PC-9 (cell line): ENCODE measurements around the gene RAB22A. TPM values are rescaled to one million over a fixed set of nuclear protein-coding genes. Genes with fewer than 3 reads are reported as not detected.

ENCODE experiments used
- BruUV-seq: library from RNA; stranded (reverse); fragments of 400-500 nt; replicated peaks from 2 replicates; lab custom pipeline; 2021; lab: Mats Ljungman, UMichigan
- CTCF ChIA-PET: fragments of 300-600 bp; sonication (Branson Sonifier 250); formaldehyde crosslinking; loops from one replicate; lab custom pipeline; 2022; ENCODE audit warnings: antibody characterized with exemption; lab: Charles Lee
- POLR2A ChIA-PET: fragments of 300-600 bp; sonication (Branson Sonifier 250); formaldehyde crosslinking; loops from one replicate; lab custom pipeline; 2022; ENCODE audit warnings: antibody characterized with exemption; ENCODE audit not compliant: unreplicated experiment; lab: Charles Lee
- DNase-seq, 2 experiments: peaks; one replicate each; pipeline versions ENCODE4 v3.0.0 to v3.0.0-alpha.2; 2015 to 2022; ENCODE audit warnings: mixed read lengths in 1 of 2
- H2AFZ ChIP-seq: fragments of 200-600 bp; sonication (generic); 2 replicates; pipeline ENCODE4 v1.8.1; 2017; ENCODE audit warnings: antibody characterized with exemption
- H3F3A ChIP-seq: fragments of 200-600 bp; sonication (generic); 2 replicates; pipeline ENCODE4 v1.8.1; 2017; ENCODE audit warnings: antibody characterized with exemption, mild to moderate bottlenecking, low read depth; ENCODE audit not compliant: insufficient read depth
- H3K27ac ChIP-seq: fragments of 200-600 bp; sonication (generic); 2 replicates; pipeline ENCODE4 v1.6.1; 2016; ENCODE audit warnings: mixed run types
- H3K27me3 ChIP-seq: fragments of 200-600 bp; sonication (generic); 2 replicates; pipeline ENCODE4 v1.6.1; 2016; ENCODE audit warnings: low read depth, mixed run types; ENCODE audit not compliant: insufficient read depth
- H3K36me3 ChIP-seq: fragments of 200-600 bp; sonication (generic); 2 replicates; pipeline ENCODE4 v1.6.1; 2016; ENCODE audit warnings: low read depth, mixed run types
- H3K4me1 ChIP-seq: fragments of 200-600 bp; sonication (generic); replicated peaks from 2 replicates; pipeline ENCODE4 v1.6.1; 2016; ENCODE audit warnings: mixed run types; ENCODE audit not compliant: insufficient read depth
- H3K4me2 ChIP-seq: fragments of 200-600 bp; sonication (generic); 2 replicates; pipeline ENCODE4 v1.6.1; 2017; ENCODE audit warnings: mixed run types
- H3K4me3 ChIP-seq: fragments of 200-600 bp; sonication (generic); 2 replicates; pipeline ENCODE4 v1.6.1; 2016; ENCODE audit warnings: mixed run types
- H3K79me2 ChIP-seq: fragments of 200-600 bp; sonication (generic); 2 replicates; pipeline ENCODE4 v1.6.1; 2017; ENCODE audit warnings: low read depth, mixed run types
- H3K9me2 ChIP-seq: fragments of 200-600 bp; sonication (generic); 2 replicates; pipeline ENCODE4 v1.8.1; 2017; ENCODE audit warnings: mild to moderate bottlenecking; ENCODE audit not compliant: insufficient read depth
- H3K9me3 ChIP-seq: fragments of 200-600 bp; sonication (generic); 2 replicates; pipeline ENCODE4 v1.8.1; 2016; ENCODE audit warnings: low read depth; ENCODE audit not compliant: insufficient read depth
- H4K20me1 ChIP-seq: fragments of 200-600 bp; sonication (generic); 2 replicates; pipeline ENCODE4 v1.8.1; 2017; ENCODE audit not compliant: insufficient read depth
- EZH2 ChIP-seq: fragments of 200-600 bp; sonication (generic); IDR thresholded peaks from 2 replicates; pipeline ENCODE4 v1.8.0; 2017; ENCODE audit warnings: antibody characterized with exemption, low read depth
- intact Hi-C: fragments of 100-400 bp; cut with micrococcal nuclease; formaldehyde crosslinking; loops from one replicate; pipeline ENCODE4 v1.10.0; 2022; ENCODE audit not compliant: unreplicated experiment
- total RNA-seq: library from RNA; stranded (reverse); gene quantifications from 2 replicates; pipeline ENCODE4 v1.2.3, GENCODE V29; 2021
- TF ChIP-seq, protein P1 (sequence below): fragments of 200-600 bp; sonication (generic); conservative IDR thresholded peaks from 2 replicates; pipeline ENCODE4 v1.6.1; 2017; ENCODE audit warnings: mixed run types, antibody characterized with exemption, mild to moderate bottlenecking, moderate library complexity

The RAB22A gene
- total RNA-seq, 1 experiment from 2014 or later: 28.9 TPM

DNA sequence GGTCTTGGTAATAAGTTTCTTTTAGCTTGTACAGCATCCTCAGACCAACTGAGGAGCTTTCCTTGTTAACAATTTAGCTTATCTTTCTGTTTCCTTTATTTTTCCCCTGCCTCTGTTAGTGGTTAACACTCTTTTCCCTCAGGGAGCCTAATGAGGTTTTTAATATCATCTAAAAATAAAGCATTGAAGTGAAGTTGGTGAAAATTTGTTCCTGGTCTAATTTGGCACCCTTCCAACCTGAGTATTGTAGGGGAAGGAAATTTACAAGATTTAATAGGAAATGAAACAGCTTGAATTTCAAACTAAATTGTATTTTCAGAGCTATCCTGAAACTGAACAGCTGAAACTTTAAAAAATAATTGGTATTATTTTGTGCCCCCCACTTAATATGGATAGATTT is 51.4 kb downstream of the RAB22A start:
- no peak overlapping the region for H3K4me3 ChIP-seq
- DNase-seq: no peak
- ChIA-PET CTCF (no interaction called here), POLR2A (interaction anchor here (0.6 kb wide), 1 partner anchor 530 kb away, joined by 3 read pairs; no protein-coding TSS in a partner anchor)
- H2AFZ ChIP-seq: no peak overlapping the region
- H3K9me3 ChIP-seq: no peaks in the 10 kb centered on the region
- H3F3A ChIP-seq: peaks cover 3% of the 10 kb centered on the region; the same call in 1 of the 2 replicates
- no peaks in the 10 kb centered on the region for H3K4me1 ChIP-seq
- no peaks in the 10 kb centered on the region for H3K27me3 ChIP-seq
- H4K20me1 ChIP-seq: no peaks in the 10 kb centered on the region; the same call in 1 of the 2 replicates
- peaks cover 27% of the 10 kb centered on the region for H3K36me3 ChIP-seq
- H3K27ac ChIP-seq: no peak overlapping the region
- intact Hi-C loops: no loop called here
- no TSS peak for BruUV-seq
- no peaks in the 10 kb centered on the region for H3K79me2 ChIP-seq
- TF ChIP-seq EZH2: no peak
- TF ChIP-seq, protein P1, sequence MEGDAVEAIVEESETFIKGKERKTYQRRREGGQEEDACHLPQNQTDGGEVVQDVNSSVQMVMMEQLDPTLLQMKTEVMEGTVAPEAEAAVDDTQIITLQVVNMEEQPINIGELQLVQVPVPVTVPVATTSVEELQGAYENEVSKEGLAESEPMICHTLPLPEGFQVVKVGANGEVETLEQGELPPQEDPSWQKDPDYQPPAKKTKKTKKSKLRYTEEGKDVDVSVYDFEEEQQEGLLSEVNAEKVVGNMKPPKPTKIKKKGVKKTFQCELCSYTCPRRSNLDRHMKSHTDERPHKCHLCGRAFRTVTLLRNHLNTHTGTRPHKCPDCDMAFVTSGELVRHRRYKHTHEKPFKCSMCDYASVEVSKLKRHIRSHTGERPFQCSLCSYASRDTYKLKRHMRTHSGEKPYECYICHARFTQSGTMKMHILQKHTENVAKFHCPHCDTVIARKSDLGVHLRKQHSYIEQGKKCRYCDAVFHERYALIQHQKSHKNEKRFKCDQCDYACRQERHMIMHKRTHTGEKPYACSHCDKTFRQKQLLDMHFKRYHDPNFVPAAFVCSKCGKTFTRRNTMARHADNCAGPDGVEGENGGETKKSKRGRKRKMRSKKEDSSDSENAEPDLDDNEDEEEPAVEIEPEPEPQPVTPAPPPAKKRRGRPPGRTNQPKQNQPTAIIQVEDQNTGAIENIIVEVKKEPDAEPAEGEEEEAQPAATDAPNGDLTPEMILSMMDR: no peak
- H3K9me2 ChIP-seq: no peaks in the 10 kb centered on the region
- no peak overlapping the region for H3K4me2 ChIP-seq

GRCh38 chr20:58361481-58362205 is 52.1 kb downstream of the RAB22A start:
- no TSS peak for BruUV-seq
- POLR2A ChIA-PET: no interaction called here
- Histone ChIP-seq H3K4me2 (no peak overlapping the region), H3K4me3 (no peak overlapping the region), H3K9me3 (no peaks in the 10 kb centered on the region), H3K4me1 (no peaks in the 10 kb centered on the region), H3F3A (peaks cover 3% of the 10 kb centered on the region; the same call in 1 of the 2 replicates), H3K27me3 (no peaks in the 10 kb centered on the region), H4K20me1 (no peaks in the 10 kb centered on the region; the same call in 1 of the 2 replicates), H3K9me2 (no peaks in the 10 kb centered on the region), H3K36me3 (peaks cover 27% of the 10 kb centered on the region), H2AFZ (no peak overlapping the region), H3K79me2 (no peaks in the 10 kb centered on the region), H3K27ac (no peak overlapping the region)
- TF ChIP-seq EZH2: no peak
- TF ChIP-seq, protein P1: no peak
- intact Hi-C loops: no loop called here
- no peak for DNase-seq
- CTCF ChIA-PET: no interaction called here

- Histone ChIP-seq H3K9me2 (no peaks in the 10 kb centered on the region), H3F3A (peaks cover 3% of the 10 kb centered on the region; the same call in 1 of the 2 replicates), H3K9me3 (no peaks in the 10 kb centered on the region), H3K36me3 (peaks cover 27% of the 10 kb centered on the region), H3K4me1 (no peaks in the 10 kb centered on the region), H3K4me3 (no peak overlapping the region), H3K27ac (no peak overlapping the region), H3K4me2 (no peak overlapping the region), H3K79me2 (no peaks in the 10 kb centered on the region), H2AFZ (no peak overlapping the region), H4K20me1 (no peaks in the 10 kb centered on the region), H3K27me3 (no peaks in the 10 kb centered on the region)
- BruUV-seq: no TSS peak
- no peak for DNase-seq
- POLR2A ChIA-PET: no interaction called here
- intact Hi-C loops: no loop called here
- CTCF ChIA-PET: no interaction called here
- TF ChIP-seq, protein P1: no peak
- TF ChIP-seq EZH2: no peak
Measured at GRCh38 chr20:58362206-58362516, 52.6 kb downstream of the RAB22A start.
